ENCODE results near the gene FOXJ3.

Gene FOXJ3

GRCh38 chr1:42139444-42139843, 195.6 kb downstream of the FOXJ3 start:
- no peak for DNase-seq

DNA sequence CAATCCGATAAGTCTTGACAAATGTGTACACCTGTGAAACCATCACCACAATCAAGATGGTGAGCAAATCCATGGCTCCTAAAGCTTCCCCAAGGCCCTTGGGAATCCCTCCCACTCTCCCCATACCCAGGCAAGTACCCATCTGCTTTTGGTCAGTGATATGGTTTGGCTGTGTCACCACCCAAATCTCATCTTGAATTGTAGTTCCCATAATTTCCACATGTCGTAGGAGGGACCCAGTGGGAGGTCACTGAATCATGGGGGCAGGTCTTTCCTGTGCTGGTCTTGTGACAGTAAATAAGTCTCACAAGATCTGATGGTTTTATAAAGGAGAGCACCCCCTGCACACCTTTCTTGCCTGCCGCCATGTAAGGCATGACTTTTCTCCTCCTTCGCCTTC, 196.4 kb downstream of the FOXJ3 start:
- DNase-seq, result no peak

DNA sequence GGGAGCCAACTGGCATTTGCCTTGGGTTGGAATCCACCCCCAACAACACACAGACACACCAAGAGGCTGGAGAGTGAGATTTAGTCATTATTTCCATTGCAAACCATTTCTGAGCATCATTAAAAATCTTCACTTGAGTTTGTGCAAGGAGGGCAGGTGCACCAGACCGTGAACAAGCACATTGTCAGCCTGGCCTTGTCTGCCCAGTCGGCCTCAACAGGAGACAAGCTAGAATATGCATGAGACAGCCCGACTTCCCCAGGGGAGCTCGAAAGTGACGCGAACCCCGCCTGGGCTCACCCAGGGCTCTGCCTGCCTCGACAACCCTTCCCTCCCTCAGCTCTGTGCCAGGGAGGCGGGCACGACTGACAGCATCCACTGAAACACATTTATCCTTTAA, 197.3 kb downstream of the FOXJ3 start:
- no peak for DNase-seq

DNA sequence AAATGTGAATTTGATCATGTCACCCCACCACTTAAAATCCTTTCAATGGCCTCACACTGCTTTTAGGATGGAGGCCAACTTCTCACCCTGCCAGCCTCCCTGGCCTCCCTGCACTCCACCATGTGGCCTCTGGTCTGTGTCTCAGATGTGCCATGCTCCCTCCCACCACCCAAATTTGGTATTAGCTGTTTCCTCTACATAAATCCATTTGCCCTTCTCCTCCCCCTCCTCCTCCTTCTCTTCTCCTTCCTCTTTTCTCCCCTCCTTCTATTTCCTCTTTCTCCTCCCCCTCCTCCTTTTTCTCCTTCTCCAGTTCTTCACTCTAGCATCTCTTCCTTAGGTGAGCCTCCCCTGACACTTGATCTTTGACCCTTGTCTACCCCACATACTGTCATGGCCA, 198.6 kb downstream of the FOXJ3 start:
- no peak for DNase-seq

GRCh38 chr1:42135426-42135825, 199.6 kb downstream of the FOXJ3 start:
- no peak for DNase-seq

- no peak for DNase-seq
These were observed 201.1 kb downstream of the FOXJ3 start for GRCh38 chr1:42133809-42134526.

DNA sequence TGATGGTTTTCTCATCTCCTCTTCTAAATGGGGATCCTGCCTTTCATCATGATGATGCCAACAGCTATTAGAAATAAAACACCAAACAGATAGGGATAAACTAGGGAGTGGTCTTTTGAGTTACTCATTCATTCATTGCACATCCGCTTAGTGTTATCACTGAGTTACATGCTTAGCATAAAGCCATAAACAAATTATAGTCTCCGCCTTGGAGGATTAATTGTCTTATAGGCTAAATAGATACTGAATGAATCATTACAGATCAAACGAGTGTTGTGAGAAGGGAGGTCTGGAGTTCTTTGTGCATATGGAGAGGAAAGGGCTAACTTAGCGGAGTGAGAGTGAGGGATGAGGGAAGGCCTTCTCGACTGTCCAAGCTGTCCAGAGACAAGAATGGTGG, 201.6 kb downstream of the FOXJ3 start:
- DNase-seq, result no peak

DNA sequence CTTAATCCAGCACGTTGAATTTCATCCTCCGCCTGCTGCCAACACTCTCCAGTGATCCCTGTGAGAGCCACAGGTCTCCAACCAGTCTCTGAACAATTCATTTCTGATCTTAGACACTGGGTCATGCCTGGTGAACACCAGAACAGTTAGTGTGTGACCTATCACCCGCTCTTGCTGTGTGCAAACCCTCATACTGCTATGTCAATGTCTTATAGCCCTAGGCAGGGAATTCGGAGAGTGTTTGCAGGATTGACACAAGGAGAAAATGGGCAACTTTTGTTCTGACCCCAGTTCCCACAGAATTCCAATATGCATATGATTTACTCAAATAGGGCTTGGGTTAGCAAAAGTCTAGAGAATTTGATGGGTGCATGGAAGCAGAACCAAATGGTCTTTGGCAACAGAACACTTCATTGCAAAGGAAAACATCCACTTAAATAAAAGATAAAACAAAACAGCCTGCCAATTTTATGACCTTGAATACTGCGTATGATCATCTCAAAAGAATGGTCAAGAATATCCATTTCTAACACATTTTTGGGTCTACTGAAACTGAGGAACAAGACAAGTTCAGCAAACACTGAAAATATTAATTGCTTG, 204.9 kb downstream of the FOXJ3 start:
- no peak for DNase-seq

GRCh38 chr1:42128964-42129363, 206.1 kb downstream of the FOXJ3 start:
- no peak for DNase-seq

- no peak for DNase-seq
These were observed 206.5 kb downstream of the FOXJ3 start for GRCh38 chr1:42128499-42128898.

DNA sequence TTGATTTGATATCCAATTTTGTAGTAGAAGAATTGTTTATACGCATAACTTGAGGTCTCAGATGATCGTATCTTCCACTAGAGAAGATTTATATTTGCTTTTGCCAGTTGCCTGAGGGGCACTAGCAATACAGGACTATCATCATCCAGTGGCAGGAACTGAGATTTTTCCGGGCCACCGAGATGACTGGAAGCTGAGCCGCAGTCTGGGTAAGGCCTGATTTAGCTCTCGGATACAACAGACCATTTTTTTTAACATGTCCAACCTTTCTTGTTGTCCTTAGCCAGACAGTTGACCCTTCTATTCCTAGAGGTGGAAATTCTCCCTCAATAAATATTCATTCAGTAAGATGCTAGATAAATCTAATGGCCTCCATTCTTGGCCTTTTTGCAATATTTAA, 207.3 kb downstream of the FOXJ3 start:
- DNase-seq, result no peak

All from activated CD4-positive, CD25-positive, alpha-beta regulatory T cell (primary cell).